HEK293 (cell line): Measurements from ENCODE around the gene MPC1L.

Experiments used
- ZBTB1 ChIP-seq: fragments of 450-650 bp; formaldehyde crosslinking; IDR thresholded peaks from 2 replicates; pipeline ENCODE4 v1.5.1; 2016; ENCODE audit warnings: missing biosample characterization, missing genetic modification characterization
- ZBTB7A ChIP-seq: fragments of 450-650 bp; formaldehyde crosslinking; IDR thresholded peaks from 2 replicates; pipeline ENCODE4 v1.5.1; 2016; ENCODE audit warnings: low read depth, missing biosample characterization, missing genetic modification characterization
- ZNF10 ChIP-seq: fragments of 450-650 bp; formaldehyde crosslinking; IDR thresholded peaks from 2 replicates; pipeline ENCODE4 v1.5.1; 2017; ENCODE audit warnings: missing biosample characterization, missing genetic modification characterization
- ZNF112 ChIP-seq: fragments of 450-650 bp; formaldehyde crosslinking; IDR thresholded peaks from 2 replicates; pipeline ENCODE4 v1.5.0; 2017; ENCODE audit warnings: missing biosample characterization, missing genetic modification characterization
- ZNF311 ChIP-seq: fragments of 450-650 bp; formaldehyde crosslinking; IDR thresholded peaks from 2 replicates; pipeline ENCODE4 v1.5.1; 2017; ENCODE audit warnings: missing biosample characterization, missing genetic modification characterization, borderline replicate concordance
- ZNF354C ChIP-seq: fragments of 450-650 bp; formaldehyde crosslinking; IDR thresholded peaks from 2 replicates; pipeline ENCODE4 v1.5.1; 2016; ENCODE audit warnings: missing biosample characterization, missing genetic modification characterization, low read depth, borderline replicate concordance
- ZNF48 ChIP-seq: fragments of 450-650 bp; formaldehyde crosslinking; IDR thresholded peaks from 2 replicates; pipeline ENCODE4 v1.5.1; 2016; ENCODE audit warnings: missing biosample characterization, missing genetic modification characterization
- TF ChIP-seq, protein P1 (sequence below): fragments of 450-650 bp; formaldehyde crosslinking; IDR thresholded peaks from 2 replicates; pipeline ENCODE4 v1.5.1; 2016; ENCODE audit warnings: missing biosample characterization, missing genetic modification characterization
- TF ChIP-seq, protein P2 (sequence below): IDR thresholded peaks from 2 replicates; pipeline ENCODE4 v1.6.1; 2011; ENCODE audit warnings: mild to moderate bottlenecking, low read depth, low read length, borderline replicate concordance
- TF ChIP-seq, protein P3 (sequence below): fragments of 450-650 bp; formaldehyde crosslinking; IDR thresholded peaks from 2 replicates; pipeline ENCODE4 v1.5.1; 2016; ENCODE audit warnings: missing biosample characterization, missing genetic modification characterization
- TF ChIP-seq, protein P4 (sequence below): fragments of 450-650 bp; formaldehyde crosslinking; IDR thresholded peaks from 2 replicates; pipeline ENCODE4 v1.5.1; 2016; ENCODE audit warnings: missing biosample characterization, missing genetic modification characterization
- TF ChIP-seq, protein P5 (sequence below): sonication (generic); formaldehyde crosslinking; IDR thresholded peaks from 2 replicates; pipeline ENCODE4 v1.8.1; 2022; ENCODE audit warnings: mild to moderate bottlenecking, moderate library complexity, missing genetic modification reagents
- TF ChIP-seq, protein P6 (sequence below): fragments of 450-650 bp; formaldehyde crosslinking; IDR thresholded peaks from 2 replicates; pipeline ENCODE4 v1.5.1; 2016; ENCODE audit warnings: missing biosample characterization, missing genetic modification characterization

DNA sequence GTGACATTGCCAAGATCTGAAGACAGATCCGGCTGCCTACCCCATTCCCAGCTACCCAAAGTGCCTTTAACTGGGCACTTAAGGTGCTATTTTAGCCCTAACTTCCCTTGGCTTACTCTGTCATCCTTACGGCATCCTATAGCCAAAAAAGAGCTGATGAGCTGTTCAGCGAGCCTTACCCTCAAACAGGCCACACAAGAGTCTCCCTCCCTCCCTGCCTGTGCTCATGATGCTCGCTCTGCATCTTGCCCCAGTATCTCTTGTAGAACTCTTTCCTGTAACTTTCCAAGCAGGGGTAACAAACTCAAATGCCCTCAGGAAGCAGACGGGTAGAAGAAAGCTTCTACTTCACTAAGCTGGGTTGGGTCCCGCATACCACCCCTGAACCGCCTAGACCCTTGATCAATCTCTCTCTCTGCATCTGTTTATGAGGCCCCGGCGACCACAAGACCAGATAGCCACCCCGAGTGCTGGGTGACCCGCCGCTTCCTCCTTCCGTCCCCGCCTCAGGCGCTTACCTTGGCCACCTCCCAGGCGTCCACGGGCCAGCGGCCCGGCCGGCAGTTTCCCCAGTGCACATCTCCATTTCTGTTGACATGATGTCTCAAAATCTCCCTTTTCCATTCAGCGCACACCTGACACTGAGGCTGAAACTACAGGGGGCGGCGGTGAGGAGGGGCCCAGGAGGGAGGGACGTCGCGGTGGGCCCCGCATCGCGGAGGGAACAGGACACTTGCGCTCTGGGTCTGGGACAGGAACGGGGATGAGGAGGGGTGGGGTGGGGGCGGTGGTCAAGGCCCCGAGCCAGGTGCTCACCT is 23.5 kb downstream of the MPC1L start:
- TF ChIP-seq ZBTB7A (tag by site-specific recombination) (no peak), ZNF354C (tag by site-specific recombination) (no peak), ZBTB1 (no peak), ZNF112 (tag by site-specific recombination) (no peak), ZNF10 (no peak), ZNF48 (tag by site-specific recombination) (no peak), ZNF311 (tag by site-specific recombination) (no peak)
- TF ChIP-seq, protein P1, sequence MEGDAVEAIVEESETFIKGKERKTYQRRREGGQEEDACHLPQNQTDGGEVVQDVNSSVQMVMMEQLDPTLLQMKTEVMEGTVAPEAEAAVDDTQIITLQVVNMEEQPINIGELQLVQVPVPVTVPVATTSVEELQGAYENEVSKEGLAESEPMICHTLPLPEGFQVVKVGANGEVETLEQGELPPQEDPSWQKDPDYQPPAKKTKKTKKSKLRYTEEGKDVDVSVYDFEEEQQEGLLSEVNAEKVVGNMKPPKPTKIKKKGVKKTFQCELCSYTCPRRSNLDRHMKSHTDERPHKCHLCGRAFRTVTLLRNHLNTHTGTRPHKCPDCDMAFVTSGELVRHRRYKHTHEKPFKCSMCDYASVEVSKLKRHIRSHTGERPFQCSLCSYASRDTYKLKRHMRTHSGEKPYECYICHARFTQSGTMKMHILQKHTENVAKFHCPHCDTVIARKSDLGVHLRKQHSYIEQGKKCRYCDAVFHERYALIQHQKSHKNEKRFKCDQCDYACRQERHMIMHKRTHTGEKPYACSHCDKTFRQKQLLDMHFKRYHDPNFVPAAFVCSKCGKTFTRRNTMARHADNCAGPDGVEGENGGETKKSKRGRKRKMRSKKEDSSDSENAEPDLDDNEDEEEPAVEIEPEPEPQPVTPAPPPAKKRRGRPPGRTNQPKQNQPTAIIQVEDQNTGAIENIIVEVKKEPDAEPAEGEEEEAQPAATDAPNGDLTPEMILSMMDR (tag by site-specific recombination) = no peak
- TF ChIP-seq, protein P2, sequence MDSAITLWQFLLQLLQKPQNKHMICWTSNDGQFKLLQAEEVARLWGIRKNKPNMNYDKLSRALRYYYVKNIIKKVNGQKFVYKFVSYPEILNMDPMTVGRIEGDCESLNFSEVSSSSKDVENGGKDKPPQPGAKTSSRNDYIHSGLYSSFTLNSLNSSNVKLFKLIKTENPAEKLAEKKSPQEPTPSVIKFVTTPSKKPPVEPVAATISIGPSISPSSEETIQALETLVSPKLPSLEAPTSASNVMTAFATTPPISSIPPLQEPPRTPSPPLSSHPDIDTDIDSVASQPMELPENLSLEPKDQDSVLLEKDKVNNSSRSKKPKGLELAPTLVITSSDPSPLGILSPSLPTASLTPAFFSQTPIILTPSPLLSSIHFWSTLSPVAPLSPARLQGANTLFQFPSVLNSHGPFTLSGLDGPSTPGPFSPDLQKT = no peak
- TF ChIP-seq, protein P3, sequence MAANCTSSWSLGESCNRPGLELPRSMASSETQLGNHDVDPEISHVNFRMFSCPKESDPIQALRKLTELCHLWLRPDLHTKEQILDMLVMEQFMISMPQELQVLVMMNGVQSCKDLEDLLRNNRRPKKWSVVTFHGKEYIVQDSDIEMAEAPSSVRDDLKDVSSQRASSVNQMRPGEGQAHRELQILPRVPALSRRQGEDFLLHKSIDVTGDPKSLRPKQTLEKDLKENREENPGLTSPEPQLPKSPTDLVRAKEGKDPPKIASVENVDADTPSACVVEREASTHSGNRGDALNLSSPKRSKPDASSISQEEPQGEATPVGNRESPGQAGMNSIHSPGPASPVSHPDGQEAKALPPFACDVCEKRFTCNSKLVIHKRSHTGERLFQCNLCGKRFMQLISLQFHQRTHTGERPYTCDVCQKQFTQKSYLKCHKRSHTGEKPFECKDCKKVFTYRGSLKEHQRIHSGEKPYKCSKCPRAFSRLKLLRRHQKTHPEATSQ (tag by site-specific recombination) = no peak
- TF ChIP-seq, protein P4, sequence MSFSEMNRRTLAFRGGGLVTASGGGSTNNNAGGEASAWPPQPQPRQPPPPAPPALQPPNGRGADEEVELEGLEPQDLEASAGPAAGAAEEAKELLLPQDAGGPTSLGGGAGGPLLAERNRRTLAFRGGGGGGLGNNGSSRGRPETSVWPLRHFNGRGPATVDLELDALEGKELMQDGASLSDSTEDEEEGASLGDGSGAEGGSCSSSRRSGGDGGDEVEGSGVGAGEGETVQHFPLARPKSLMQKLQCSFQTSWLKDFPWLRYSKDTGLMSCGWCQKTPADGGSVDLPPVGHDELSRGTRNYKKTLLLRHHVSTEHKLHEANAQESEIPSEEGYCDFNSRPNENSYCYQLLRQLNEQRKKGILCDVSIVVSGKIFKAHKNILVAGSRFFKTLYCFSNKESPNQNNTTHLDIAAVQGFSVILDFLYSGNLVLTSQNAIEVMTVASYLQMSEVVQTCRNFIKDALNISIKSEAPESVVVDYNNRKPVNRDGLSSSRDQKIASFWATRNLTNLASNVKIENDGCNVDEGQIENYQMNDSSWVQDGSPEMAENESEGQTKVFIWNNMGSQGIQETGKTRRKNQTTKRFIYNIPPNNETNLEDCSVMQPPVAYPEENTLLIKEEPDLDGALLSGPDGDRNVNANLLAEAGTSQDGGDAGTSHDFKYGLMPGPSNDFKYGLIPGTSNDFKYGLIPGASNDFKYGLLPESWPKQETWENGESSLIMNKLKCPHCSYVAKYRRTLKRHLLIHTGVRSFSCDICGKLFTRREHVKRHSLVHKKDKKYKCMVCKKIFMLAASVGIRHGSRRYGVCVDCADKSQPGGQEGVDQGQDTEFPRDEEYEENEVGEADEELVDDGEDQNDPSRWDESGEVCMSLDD (tag by site-specific recombination) = no peak
- TF ChIP-seq, protein P5, sequence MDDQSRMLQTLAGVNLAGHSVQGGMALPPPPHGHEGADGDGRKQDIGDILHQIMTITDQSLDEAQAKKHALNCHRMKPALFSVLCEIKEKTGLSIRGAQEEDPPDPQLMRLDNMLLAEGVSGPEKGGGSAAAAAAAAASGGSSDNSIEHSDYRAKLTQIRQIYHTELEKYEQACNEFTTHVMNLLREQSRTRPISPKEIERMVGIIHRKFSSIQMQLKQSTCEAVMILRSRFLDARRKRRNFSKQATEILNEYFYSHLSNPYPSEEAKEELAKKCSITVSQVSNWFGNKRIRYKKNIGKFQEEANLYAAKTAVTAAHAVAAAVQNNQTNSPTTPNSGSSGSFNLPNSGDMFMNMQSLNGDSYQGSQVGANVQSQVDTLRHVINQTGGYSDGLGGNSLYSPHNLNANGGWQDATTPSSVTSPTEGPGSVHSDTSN (CRISPR knock-in tag) = no peak
- TF ChIP-seq, protein P6, sequence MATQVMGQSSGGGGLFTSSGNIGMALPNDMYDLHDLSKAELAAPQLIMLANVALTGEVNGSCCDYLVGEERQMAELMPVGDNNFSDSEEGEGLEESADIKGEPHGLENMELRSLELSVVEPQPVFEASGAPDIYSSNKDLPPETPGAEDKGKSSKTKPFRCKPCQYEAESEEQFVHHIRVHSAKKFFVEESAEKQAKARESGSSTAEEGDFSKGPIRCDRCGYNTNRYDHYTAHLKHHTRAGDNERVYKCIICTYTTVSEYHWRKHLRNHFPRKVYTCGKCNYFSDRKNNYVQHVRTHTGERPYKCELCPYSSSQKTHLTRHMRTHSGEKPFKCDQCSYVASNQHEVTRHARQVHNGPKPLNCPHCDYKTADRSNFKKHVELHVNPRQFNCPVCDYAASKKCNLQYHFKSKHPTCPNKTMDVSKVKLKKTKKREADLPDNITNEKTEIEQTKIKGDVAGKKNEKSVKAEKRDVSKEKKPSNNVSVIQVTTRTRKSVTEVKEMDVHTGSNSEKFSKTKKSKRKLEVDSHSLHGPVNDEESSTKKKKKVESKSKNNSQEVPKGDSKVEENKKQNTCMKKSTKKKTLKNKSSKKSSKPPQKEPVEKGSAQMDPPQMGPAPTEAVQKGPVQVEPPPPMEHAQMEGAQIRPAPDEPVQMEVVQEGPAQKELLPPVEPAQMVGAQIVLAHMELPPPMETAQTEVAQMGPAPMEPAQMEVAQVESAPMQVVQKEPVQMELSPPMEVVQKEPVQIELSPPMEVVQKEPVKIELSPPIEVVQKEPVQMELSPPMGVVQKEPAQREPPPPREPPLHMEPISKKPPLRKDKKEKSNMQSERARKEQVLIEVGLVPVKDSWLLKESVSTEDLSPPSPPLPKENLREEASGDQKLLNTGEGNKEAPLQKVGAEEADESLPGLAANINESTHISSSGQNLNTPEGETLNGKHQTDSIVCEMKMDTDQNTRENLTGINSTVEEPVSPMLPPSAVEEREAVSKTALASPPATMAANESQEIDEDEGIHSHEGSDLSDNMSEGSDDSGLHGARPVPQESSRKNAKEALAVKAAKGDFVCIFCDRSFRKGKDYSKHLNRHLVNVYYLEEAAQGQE = no peak
